B cell (primary cell): ENCODE measurements around the gene DDI2. TPM values are rescaled to one million over a fixed set of nuclear protein-coding genes. Genes with fewer than 3 reads are reported as not detected.
A peak's percentile ranks its signal among the peaks of the same experiment; 100 is the strongest.

Source experiments
- ATAC-seq: fragments of 200-7000 bp; cut with Tn5 transposase; one replicate; pipeline ENCODE4 v1.10.0; 2021; ENCODE audit warnings: low read depth, mild to moderate bottlenecking, moderate number of reproducible peaks, moderate library complexity
- CTCF ChIA-PET: fragments of 350-600 bp; sonication (Branson Sonifier 250); formaldehyde crosslinking; loops from one replicate; lab custom pipeline; 2021; ENCODE audit warnings: antibody characterized with exemption, inconsistent platforms; lab: Charles Lee
- POLR2A ChIA-PET: fragments of 350-600 bp; sonication (Branson Sonifier 250); formaldehyde crosslinking; loops from one replicate; lab custom pipeline; 2021; ENCODE audit warnings: antibody characterized with exemption; lab: Charles Lee
- DNase-seq: peaks from one replicate; pipeline ENCODE4 v3.0.0; 2013
- H2AFZ ChIP-seq: 2 replicates; pipeline ENCODE4 v1.6.1; 2012; ENCODE audit warnings: mild to moderate bottlenecking, low read depth, low read length; ENCODE audit not compliant: insufficient read depth, poor library complexity, severe bottlenecking
- H3K27ac ChIP-seq, 2 donors: 1 replicate in 1 of 2; 2 replicates in 1 of 2; pipeline ENCODE4 v1.5.1; 2012 to 2013; ENCODE audit warnings: low read length in 2 of 2, mild to moderate bottlenecking in 2 of 2, moderate library complexity in 1 of 2
- H3K27me3 ChIP-seq, 4 experiments: fragments of 200-600 bp in 1 of 4; sonication (generic) in 1 of 4; replicated peaks in 1 of 4; 1 replicate in 2 of 4; 2 replicates in 2 of 4; pipeline versions ENCODE4 v1.6.1 to v1.7.0; 2013 to 2016; ENCODE audit warnings: low read length in 3 of 4, mild to moderate bottlenecking in 2 of 4, mixed read lengths in 1 of 4, moderate library complexity in 1 of 4; ENCODE audit not compliant: insufficient read depth in 4 of 4, control insufficient read depth in 3 of 4; ENCODE audit errors: control extremely low read depth in 1 of 4
- H3K36me3 ChIP-seq, 2 experiments: replicated peaks in 1 of 2; 1 replicate in 1 of 2; 2 replicates in 1 of 2; pipeline versions ENCODE4 v1.6.1 to v1.7.1; 2013; ENCODE audit warnings: low read length in 1 of 2; ENCODE audit not compliant: insufficient read depth in 2 of 2, control insufficient read depth in 1 of 2; ENCODE audit errors: control extremely low read depth in 1 of 2, extremely low read depth in 1 of 2
- H3K4me1 ChIP-seq, 2 donors: fragments of 200-600 bp in 1 of 2; sonication (generic) in 1 of 2; 1 replicate in 1 of 2; 2 replicates in 1 of 2; pipeline versions ENCODE4 v1.5.1 to v1.6.1; 2013 to 2017; ENCODE audit warnings: low read length in 2 of 2; ENCODE audit not compliant: control insufficient read depth in 2 of 2, insufficient read depth in 2 of 2
- H3K4me2 ChIP-seq: replicated peaks from 2 replicates; pipeline ENCODE3; 2012; ENCODE audit warnings: mild to moderate bottlenecking, low read depth, low read length; ENCODE audit not compliant: poor library complexity, severe bottlenecking
- H3K4me3 ChIP-seq, 5 experiments: fragments of 200-600 bp in 1 of 5; sonication (generic) in 1 of 5; 1 replicate in 3 of 5; 2 replicates in 2 of 5; pipeline versions ENCODE4 v1.5.1 to v1.7.0; 2011 to 2016; ENCODE audit warnings: low read length in 4 of 5, mild to moderate bottlenecking in 4 of 5, low read depth in 2 of 5, control low read depth in 1 of 5, moderate library complexity in 1 of 5; ENCODE audit not compliant: insufficient read depth in 1 of 5; ENCODE audit errors: control extremely low read depth in 1 of 5, extremely low read depth in 1 of 5
- H3K79me2 ChIP-seq: fragments of 200-600 bp; sonication (generic); one replicate; pipeline ENCODE4 v1.6.0; 2016; ENCODE audit warnings: low read length; ENCODE audit not compliant: control insufficient read depth, insufficient read depth
- H3K9ac ChIP-seq: fragments of 200-600 bp; sonication (generic); 2 replicates; pipeline ENCODE4 v1.6.1; 2017; ENCODE audit warnings: mild to moderate bottlenecking, low read length, moderate library complexity
- H3K9me3 ChIP-seq, 3 donors: one replicate each; pipeline versions ENCODE4 v1.6.1 to v1.7.1; 2013; ENCODE audit warnings: low read length in 2 of 3; ENCODE audit not compliant: control insufficient read depth in 2 of 3, insufficient read depth in 1 of 3; ENCODE audit errors: control extremely low read depth in 1 of 3
- H4K20me1 ChIP-seq: 2 replicates; pipeline ENCODE4 v1.6.0; 2012; ENCODE audit warnings: mild to moderate bottlenecking, low read length; ENCODE audit not compliant: insufficient read depth, control insufficient read depth, poor library complexity, severe bottlenecking
- H3K27ac Mint-ChIP-seq: one replicate; pipeline ENCODE4 v1.8.0; 2021; ENCODE audit warnings: mixed read lengths
- H3K27me3 Mint-ChIP-seq: one replicate; pipeline ENCODE4 v1.8.0; 2021; ENCODE audit warnings: mixed read lengths
- H3K4me1 Mint-ChIP-seq: one replicate; pipeline ENCODE4 v1.8.0; 2021; ENCODE audit warnings: mixed read lengths
- H3K4me3 Mint-ChIP-seq: one replicate; pipeline ENCODE4 v1.8.0; 2021; ENCODE audit warnings: mixed read lengths
- H3K9me3 Mint-ChIP-seq: one replicate; pipeline ENCODE4 v1.8.0; 2022; ENCODE audit warnings: mixed read lengths; ENCODE audit not compliant: insufficient read depth
- EZH2 ChIP-seq: IDR thresholded peaks from 2 replicates; pipeline ENCODE4 v1.6.1; 2012; ENCODE audit warnings: borderline replicate concordance, low read depth, mild to moderate bottlenecking, moderate library complexity, low read length; ENCODE audit not compliant: insufficient read depth, poor library complexity, severe bottlenecking
- WGBS: methylation state at CpG from one replicate; pipeline ENCODE4 v1.1.5; 2013; ENCODE audit warnings: missing lambda C conversion rate; ENCODE audit not compliant: insufficient coverage; 5-methylcytosine and 5-hydroxymethylcytosine counted together
- intact Hi-C: fragments of 100-400 bp; cut with micrococcal nuclease; formaldehyde crosslinking; loops from one replicate; pipeline ENCODE4 v1.10.0; 2022
- polyA plus RNA-seq: library from polyadenylated mRNA; depleted of rRNA; stranded (reverse); fragments of >200 nt; gene quantifications from 2 replicates; pipeline ENCODE4 v1.2.3, GENCODE V29; 2012
- total RNA-seq, 2 donors: library from RNA; stranded (reverse); fragments of 120-200 nt in 1 of 2; gene quantifications; 1 replicate in 1 of 2; 2 replicates in 1 of 2; pipeline versions ENCODE4 v1.2.3 to v1.2.4, GENCODE V29; 2013 to 2022
- TF ChIP-seq, protein P1 (sequence below): fragments of 200-600 bp; IDR thresholded peaks from one replicate; pipeline ENCODE4 v1.8.0; 2022; ENCODE audit warnings: antibody characterized with exemption, mild to moderate bottlenecking

Gene DDI2
- total and polyA plus RNA-seq, 2 donors (not counting 1 experiment from before 2014, with no cell fraction given), result 8.5 to 61.0 TPM

DNA sequence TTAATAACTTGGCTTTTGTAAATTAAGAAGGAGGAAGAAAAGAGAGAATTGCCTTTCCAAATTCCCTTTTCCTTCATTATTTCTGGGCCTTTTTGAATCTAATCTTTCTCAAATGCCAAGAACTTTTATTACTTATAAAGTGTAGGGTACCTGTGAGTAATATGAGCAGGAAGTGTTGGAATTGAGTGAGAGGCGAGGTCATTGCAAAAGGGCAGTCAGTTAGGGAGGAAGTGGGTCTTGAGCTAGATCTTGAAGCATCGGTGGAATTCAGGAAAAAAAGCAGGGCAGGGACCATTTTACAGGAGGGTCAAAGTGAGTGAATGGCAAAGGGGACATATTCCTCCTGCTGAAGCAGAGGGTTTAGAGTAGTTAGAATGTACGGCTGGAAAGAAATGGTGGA is 23.4 kb downstream of the DDI2 start:
- no peak for TF ChIP-seq EZH2
- TF ChIP-seq, protein P1, sequence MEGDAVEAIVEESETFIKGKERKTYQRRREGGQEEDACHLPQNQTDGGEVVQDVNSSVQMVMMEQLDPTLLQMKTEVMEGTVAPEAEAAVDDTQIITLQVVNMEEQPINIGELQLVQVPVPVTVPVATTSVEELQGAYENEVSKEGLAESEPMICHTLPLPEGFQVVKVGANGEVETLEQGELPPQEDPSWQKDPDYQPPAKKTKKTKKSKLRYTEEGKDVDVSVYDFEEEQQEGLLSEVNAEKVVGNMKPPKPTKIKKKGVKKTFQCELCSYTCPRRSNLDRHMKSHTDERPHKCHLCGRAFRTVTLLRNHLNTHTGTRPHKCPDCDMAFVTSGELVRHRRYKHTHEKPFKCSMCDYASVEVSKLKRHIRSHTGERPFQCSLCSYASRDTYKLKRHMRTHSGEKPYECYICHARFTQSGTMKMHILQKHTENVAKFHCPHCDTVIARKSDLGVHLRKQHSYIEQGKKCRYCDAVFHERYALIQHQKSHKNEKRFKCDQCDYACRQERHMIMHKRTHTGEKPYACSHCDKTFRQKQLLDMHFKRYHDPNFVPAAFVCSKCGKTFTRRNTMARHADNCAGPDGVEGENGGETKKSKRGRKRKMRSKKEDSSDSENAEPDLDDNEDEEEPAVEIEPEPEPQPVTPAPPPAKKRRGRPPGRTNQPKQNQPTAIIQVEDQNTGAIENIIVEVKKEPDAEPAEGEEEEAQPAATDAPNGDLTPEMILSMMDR, result no peak
- H3K4me3 ChIP-seq, result no peak overlapping the region
- no peak for ATAC-seq
- peaks cover 11% of the 10 kb centered on the region for H4K20me1 ChIP-seq
- no peaks in the 10 kb centered on the region for H3K9me3 Mint-ChIP-seq
- H3K27me3 Mint-ChIP-seq, result no peaks in the 10 kb centered on the region
- H3K27ac Mint-ChIP-seq, result no peak overlapping the region
- no peak overlapping the region for H2AFZ ChIP-seq
- peaks cover 54% of the 10 kb centered on the region for H3K79me2 ChIP-seq
- no peak overlapping the region for H3K4me3 Mint-ChIP-seq
- CTCF ChIA-PET, result no interaction called here
- H3K27ac ChIP-seq, result no peak overlapping the region
- 93% methylated on average over 3 of the region's 3 CpGs for WGBS
- no peak overlapping the region for H3K9ac ChIP-seq
- no peak for DNase-seq
- H3K9me3 ChIP-seq, result no peaks in the 10 kb centered on the region
- no peak overlapping the region for H3K4me2 ChIP-seq
- no peaks in the 10 kb centered on the region for H3K4me1 Mint-ChIP-seq
- no peaks in the 10 kb centered on the region for H3K4me1 ChIP-seq
- POLR2A ChIA-PET, result interaction anchor here (0.5 kb wide), 1 partner anchor 17 kb away, joined by 6 read pairs; no protein-coding TSS in a partner anchor
- intact Hi-C loops, result no loop called here
- H3K36me3 ChIP-seq, result peaks cover 3 to 78% of the 10 kb centered on the region in 2 experiments
- no peaks in the 10 kb centered on the region for H3K27me3 ChIP-seq

DNA sequence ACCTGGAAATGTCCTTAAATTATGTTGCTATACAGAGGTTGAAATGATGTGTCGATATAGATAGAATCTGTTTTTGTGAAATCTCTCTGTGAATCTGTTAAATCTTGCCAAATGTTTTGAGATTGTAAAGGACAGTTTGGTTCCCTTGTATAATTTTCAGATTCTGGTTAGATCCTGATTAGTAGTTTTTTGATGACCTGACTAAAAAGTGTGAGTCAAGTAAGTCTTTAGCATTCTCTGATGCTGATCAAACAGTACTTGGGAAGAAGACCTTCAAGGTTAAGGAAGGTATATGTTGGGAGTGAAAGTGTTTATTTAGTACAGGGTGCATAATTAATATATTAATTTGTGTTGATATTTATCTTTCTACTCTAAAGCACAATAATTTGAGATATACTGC is 32.7 kb downstream of the DDI2 start:
- Histone ChIP-seq H2AFZ (no peak overlapping the region), H3K4me3 (no peak overlapping the region), H3K27ac (no peak overlapping the region), H3K79me2 (peaks cover 4% of the 10 kb centered on the region), H3K36me3 (peaks cover 14 to 62% of the 10 kb centered on the region in 2 experiments), H3K4me2 (no peak overlapping the region), H4K20me1 (no peaks in the 10 kb centered on the region), H3K27me3 (no peaks in the 10 kb centered on the region), H3K4me1 (no peaks in the 10 kb centered on the region), H3K9me3 (no peaks in the 10 kb centered on the region), H3K9ac (no peak overlapping the region)
- ATAC-seq, result no peak
- ChIA-PET CTCF (interaction anchor here (1.8 kb wide), 1 partner anchor 47 kb away, joined by 5 read pairs; no protein-coding TSS in a partner anchor), POLR2A (no interaction called here)
- Mint-ChIP-seq H3K27me3 (no peaks in the 10 kb centered on the region), H3K4me1 (peaks cover 6% of the 10 kb centered on the region), H3K4me3 (no peak overlapping the region), H3K9me3 (no peaks in the 10 kb centered on the region), H3K27ac (peak overlapping the region; percentile 57)
- TF ChIP-seq, protein P1, result no peak
- no peak for TF ChIP-seq EZH2
- WGBS, result 100% methylated on average over 1 of the region's 1 CpG
- no peak for DNase-seq
- intact Hi-C loops, result no loop called here
